HEK293T (cell line): Measurements from ENCODE around the gene SLC28A1.

Experiments used
- ARNT ChIP-seq: fragments of 450-650 bp; IDR thresholded peaks from 2 replicates; pipeline ENCODE4 v1.6.1; 2017; ENCODE audit warnings: mild to moderate bottlenecking
- BHLHE40 ChIP-seq: fragments of 450-650 bp; IDR thresholded peaks from 2 replicates; pipeline ENCODE4 v1.6.1; 2016; ENCODE audit warnings: mild to moderate bottlenecking, moderate library complexity, borderline replicate concordance
- FOXA1 ChIP-seq: fragments of 450-650 bp; IDR thresholded peaks from 2 replicates; pipeline ENCODE4 v1.6.1; 2016; ENCODE audit warnings: mild to moderate bottlenecking
- FOXK2 ChIP-seq: fragments of 450-650 bp; IDR thresholded peaks from 2 replicates; pipeline ENCODE4 v1.6.1; 2016; ENCODE audit warnings: mild to moderate bottlenecking
- FOXM1 ChIP-seq: fragments of 450-650 bp; IDR thresholded peaks from 2 replicates; pipeline ENCODE4 v1.6.1; 2017; ENCODE audit warnings: mild to moderate bottlenecking, borderline replicate concordance
- PKNOX1 ChIP-seq: fragments of 450-650 bp; IDR thresholded peaks from 2 replicates; pipeline ENCODE4 v1.6.1; 2016
- SP1 ChIP-seq: fragments of 450-650 bp; IDR thresholded peaks from 2 replicates; pipeline ENCODE4 v1.6.1; 2017
- SUZ12 ChIP-seq: fragments of 450-650 bp; IDR thresholded peaks from 2 replicates; pipeline ENCODE4 v1.6.1; 2016; ENCODE audit warnings: mild to moderate bottlenecking
- ZNF384 ChIP-seq: fragments of 450-650 bp; IDR thresholded peaks from 2 replicates; pipeline ENCODE4 v1.6.1; 2016

GRCh38 chr15:84869510-84869909 lies 15.0 kb upstream of the SLC28A1 start:
- TF ChIP-seq BHLHE40 = no peak
- TF ChIP-seq ZNF384 = no peak
- TF ChIP-seq FOXA1 = no peak
- no peak for TF ChIP-seq ARNT
- TF ChIP-seq SUZ12 = no peak
- no peak for TF ChIP-seq PKNOX1
- no peak for TF ChIP-seq FOXM1
- TF ChIP-seq SP1 = no peak
- TF ChIP-seq FOXK2 = no peak
